DMS153 (cell line): ENCODE results near the gene C1orf94.

Source experiments
- DNase-seq: peaks from one replicate; lab custom pipeline; 2025; lab: John Stamatoyannopoulos, UW

The C1orf94 gene

DNA sequence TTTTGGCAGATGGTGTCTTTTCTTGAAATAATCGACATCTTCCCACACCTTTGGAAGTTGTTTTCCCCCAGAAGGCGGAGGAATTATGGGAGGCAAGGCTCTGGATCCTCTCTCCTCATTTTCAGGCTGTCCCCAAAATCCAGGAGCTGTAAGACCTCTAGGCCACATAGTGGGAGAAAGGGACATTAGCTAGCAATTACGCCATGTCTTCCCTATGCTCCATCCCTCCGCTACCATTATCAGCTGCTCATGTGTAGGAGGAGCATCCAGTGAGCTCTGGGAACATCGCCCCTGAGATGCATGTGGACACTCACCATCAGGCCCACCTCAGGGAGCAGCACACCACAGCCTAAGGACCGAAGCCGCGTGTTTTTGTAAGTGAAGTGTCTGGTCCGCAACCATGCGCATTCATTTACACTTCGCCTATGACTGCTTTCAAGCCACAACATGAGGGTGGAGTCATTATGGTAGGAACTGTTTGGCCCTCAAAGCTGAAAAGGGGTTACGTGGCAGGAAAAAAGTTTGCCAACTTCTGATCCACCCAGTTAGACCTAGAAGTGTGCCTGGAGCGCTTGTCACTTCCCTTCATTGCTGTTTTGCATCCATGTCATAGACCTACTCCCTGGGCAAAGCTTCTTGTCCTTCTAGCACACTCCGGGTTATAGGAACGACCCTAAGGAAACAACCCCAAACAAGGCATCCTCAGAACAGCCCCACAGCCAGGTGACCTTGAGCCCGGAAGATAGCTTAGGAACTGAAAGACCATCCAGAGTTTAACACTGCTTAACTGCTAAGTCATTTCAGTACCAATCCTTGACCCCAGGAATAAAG lies 85.5 kb downstream of the C1orf94 start:
- no peak for DNase-seq

- no peak for DNase-seq
These were observed 86.2 kb downstream of the C1orf94 start for GRCh38 chr1:34262921-34263320.

DNA sequence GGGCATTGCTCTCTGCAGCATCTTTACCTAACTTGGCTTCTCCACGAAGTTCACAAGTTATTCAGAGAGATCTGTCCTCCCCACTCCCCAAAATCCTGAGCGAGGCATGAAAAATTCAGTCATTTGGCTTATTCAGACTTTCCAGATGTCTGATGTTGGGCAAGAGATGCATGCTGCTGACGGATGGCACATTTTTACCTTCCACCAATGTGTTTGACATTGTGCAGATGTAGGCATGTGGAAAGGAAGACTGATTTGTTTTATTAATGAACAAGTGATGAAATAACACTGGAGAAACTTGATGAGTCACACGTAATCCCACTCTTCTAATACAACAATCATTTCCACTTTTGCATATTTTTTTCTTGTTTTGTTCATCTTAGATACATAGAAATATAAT lies 86.7 kb downstream of the C1orf94 start:
- no peak for DNase-seq

DNA sequence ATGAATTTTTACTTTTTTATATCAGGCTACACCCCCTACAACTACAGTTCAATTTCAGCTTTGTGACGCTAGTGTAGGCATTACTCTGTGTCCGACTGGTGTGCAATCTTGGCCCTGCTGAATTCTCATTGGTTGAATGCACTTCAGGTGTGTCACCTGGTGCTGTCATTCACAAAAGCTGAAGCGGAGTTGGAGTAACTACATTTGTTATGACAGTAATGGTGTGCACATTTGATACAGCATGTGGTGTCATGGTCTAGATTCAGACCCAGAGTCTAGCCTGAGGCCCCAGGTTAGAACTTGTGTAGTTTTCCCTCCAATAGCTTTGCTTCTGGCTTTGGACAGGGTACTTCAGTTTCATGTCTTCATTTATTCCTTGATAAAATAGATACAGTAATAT lies 88.7 kb downstream of the C1orf94 start:
- DNase-seq = no peak

DNA sequence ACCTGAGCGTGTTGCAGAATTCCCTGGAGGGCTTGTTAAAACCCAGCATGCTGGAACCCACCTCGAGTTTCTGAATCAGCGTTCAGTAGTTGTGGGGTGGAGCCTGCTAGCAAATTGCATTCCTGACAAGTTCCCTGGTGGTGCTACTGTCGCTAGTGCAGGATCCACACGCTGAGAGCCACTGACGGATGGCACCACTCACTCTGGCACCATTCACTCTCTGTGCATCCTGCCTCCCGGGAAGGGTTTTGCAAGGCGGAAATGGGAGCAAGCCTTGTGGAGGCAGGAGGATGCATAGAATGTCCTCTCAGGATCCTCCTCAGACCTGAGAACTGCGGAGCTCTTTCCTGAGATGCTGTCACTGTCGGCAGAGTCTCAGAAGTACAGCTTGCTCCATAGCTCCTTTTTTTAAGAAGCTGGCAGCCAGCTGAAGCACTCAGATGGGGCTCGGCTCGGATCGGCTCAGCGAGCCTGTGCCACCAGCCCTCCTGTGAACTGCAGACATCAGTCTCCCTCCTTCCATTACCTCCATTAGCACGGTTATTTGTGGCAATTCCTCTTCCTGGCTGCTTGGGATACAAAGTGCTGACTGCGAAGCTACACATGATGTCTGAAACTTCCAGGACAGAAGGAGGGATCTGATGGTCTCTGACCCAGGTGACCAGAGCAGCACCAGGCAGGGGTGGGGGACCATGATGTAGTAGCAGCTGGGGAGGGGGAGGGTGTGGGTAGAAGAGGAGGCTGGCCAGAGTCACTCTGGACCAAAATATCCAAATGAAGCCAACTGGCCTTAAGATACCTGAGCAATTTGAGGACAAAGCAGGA lies 89.6 kb downstream of the C1orf94 start:
- DNase-seq = no peak

DNA sequence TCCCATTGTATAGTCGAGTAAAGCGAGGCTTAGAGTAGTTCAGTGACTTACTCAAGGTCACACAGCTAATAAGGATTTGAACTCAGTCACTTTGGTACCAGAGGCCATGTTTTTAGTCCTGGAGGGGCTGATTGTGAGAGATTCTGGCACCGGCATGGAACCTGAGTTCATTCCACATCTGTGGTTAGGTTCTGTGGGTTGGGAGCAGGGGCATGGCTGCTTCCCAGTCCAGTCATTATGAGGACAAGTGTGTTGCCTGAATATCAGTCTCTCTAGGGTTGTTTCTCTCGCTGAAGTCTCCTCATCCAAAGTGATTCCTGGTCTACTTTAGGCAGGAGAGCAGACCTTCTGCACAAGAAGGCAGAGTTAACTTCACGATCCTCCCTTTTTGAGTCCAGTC lies 90.6 kb downstream of the C1orf94 start:
- DNase-seq = no peak

GRCh38 chr1:34268311-34268954 lies 91.7 kb downstream of the C1orf94 start:
- no peak for DNase-seq
